DMS53 (cell line): Measurements from ENCODE around the gene ELL2.
"Not testable (repeated sequence)": the region's sequence is repeated elsewhere in the genome, so short reads cannot be mapped to it uniquely, and the experiment has no call there.

ENCODE experiments used
- DNase-seq: peaks from one replicate; lab custom pipeline; 2025; lab: John Stamatoyannopoulos, UW

Gene ELL2

DNA sequence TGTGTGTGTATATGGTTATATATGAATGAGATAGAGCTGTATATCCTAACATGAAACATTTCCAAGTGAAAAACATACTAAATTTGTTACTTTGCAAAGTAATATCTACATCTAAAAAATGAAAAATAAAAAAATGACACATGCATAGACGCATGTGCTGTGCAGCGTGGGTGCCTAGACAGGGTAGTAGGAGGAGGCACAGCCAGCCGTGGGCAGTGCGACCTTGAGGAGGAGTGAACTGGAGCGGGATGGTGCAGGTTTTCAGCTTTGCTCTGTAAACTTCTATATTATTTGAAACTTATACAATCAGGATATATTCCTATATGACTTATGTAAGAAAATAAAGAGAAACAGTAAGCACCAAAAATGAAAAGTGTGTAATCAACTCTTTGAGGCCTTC is 124.2 kb downstream of the ELL2 start:
- DNase-seq: no peak

DNA sequence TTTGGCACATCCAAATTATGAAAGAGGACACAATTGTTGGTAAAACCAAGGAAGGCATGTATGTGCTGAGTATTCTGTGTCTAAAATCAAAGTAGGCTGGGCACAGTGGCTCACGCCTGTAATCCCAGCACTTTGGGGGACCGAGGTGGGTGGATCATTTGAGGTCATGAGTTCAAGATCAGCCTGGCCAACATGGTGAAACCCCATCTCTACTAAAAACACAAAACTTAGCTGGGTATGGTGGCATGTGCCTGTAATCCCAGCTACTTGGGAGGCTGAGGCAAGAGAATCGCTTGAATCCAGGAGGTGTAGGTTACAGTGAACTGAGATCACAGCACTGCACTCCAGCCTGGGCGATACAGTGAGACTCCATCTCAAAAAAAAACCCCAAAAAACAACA is 124.7 kb downstream of the ELL2 start:
- not testable (repeated sequence) for DNase-seq

DNA sequence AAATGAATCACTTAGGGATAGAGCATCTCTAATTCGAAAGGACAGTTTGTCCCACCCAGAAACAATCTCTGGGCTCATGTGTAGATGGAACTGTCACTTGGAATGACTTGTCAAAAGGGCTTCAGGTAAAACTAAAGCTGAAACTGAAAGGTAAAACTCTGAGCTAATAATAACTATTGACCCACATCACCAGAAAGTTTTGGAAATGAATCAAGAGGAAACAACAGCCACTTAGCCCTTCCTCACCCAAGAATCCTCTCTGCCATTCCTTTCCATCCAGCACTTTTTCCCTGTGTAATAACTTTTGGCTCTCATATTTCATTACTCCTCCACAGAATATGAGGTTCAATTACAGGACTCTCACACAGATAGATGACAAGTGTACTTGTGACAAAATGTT is 125.1 kb downstream of the ELL2 start:
- no peak for DNase-seq

DNA sequence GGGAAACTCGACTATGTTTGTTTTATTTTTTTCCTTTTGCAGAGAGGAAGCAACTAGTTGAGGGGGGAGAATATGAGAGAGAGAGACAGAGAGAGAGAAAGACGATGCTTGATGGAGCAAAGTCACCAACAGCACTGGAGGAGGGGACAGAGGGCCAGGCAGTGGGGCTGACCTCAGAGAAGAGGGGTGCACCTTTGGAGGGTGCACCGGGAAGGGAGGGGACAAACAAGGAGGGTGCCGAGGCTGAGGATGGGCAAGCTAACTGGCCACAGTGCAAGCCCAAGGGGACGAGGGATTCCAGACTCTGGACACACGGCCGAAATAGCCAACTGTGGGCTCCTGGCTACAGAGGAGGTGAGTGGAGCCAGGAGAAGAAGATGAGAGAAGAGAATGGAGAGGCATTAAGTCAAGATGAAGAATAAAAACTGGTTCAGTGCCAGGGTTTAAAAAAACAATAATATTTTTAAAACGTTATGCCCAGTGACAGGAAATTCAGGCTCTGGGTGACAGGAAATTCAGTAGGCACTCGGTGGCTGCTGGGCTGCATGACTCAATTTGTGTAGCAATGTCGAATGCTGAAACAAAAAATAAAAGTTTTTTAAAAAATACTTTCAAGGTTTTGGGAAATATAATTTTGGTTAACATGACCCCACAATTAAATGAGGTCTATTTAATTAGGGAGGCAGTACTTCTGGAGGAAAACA is 125.8 kb downstream of the ELL2 start:
- no peak for DNase-seq
